Right lobe of liver (tissue), 4 donors: ENCODE data around the gene GNG4.

Experiments
- POLR2A ChIP-seq: fragments of 450-650 bp; IDR thresholded peaks from one replicate; pipeline ENCODE4 v1.6.1; 2017; ENCODE audit warnings: antibody characterized with exemption, mild to moderate bottlenecking
- TF ChIP-seq, protein P1 (sequence below), 4 donors: fragments of 200-600 bp in 3 of 4; fragments of 450-650 bp in 1 of 4; IDR thresholded peaks; one replicate each; pipeline versions ENCODE4 v1.5.1 to v1.8.0; 2016 to 2022; ENCODE audit warnings: antibody characterized with exemption in 4 of 4, mild to moderate bottlenecking in 2 of 4
- donor health status: DM: no; HTN: no; CAD: no.
- donor health status: DM: no; HTN: no; CAD: no.
- donor health status: DM: no; HTN: yes; CAD: no.

DNA sequence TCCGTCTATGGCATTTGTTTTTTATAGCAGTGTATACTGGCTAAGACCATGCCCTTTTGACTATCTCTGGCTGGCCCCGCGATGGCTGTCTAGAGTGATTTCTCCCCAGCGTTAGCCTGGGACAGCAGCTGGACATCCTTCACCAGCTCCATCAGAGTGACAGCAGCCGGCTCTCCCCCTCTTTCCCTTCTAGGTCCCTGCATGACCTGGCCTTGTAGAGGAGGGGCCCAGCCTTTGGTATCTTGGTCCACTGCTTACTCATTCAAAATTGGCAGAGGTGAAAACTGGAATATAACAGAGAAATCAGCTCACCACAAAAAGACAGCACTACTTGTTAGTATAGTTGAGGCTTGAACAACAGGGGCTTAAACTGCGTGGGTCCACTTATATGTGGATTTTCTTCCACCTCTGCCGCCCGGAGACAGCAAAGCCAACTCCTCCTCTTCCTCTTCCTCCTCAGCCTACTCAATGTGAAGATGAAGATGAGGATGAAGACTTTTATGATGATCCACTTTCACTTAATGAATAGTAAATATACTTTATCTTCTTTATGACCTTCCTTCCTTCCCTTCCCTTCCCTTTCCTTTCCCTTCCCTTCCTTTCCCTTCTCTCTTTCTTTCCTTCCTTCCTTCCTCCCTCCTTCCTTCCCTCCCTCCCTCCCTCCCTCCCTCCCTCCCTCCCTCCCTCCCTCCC lies 116.0 kb downstream of the GNG4 start:
- TF ChIP-seq POLR2A, result no peak
- TF ChIP-seq, protein P1, sequence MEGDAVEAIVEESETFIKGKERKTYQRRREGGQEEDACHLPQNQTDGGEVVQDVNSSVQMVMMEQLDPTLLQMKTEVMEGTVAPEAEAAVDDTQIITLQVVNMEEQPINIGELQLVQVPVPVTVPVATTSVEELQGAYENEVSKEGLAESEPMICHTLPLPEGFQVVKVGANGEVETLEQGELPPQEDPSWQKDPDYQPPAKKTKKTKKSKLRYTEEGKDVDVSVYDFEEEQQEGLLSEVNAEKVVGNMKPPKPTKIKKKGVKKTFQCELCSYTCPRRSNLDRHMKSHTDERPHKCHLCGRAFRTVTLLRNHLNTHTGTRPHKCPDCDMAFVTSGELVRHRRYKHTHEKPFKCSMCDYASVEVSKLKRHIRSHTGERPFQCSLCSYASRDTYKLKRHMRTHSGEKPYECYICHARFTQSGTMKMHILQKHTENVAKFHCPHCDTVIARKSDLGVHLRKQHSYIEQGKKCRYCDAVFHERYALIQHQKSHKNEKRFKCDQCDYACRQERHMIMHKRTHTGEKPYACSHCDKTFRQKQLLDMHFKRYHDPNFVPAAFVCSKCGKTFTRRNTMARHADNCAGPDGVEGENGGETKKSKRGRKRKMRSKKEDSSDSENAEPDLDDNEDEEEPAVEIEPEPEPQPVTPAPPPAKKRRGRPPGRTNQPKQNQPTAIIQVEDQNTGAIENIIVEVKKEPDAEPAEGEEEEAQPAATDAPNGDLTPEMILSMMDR (IDR thresholded peaks at IDR 0.05), result no peak
